Liver (tissue), 9 donors: Measurements from ENCODE around the gene MRPS14. TPM values are rescaled to one million over a fixed set of nuclear protein-coding genes. Genes with fewer than 3 reads are reported as not detected.

Source experiments
- DNase-seq: peaks from one replicate; pipeline ENCODE4 v3.0.0-alpha.2; 2017; ENCODE audit warnings: low spot score
- H3K27ac ChIP-seq, 2 donors: one replicate each; pipeline ENCODE4 v1.7.0; 2013; ENCODE audit warnings: inconsistent platforms in 2 of 2, low read length in 2 of 2, control low read depth in 1 of 2, low read depth in 1 of 2, mild to moderate bottlenecking in 1 of 2
- H3K27me3 ChIP-seq, 4 donors: one replicate each; pipeline versions ENCODE4 v1.6.1 to v1.7.0; 2013; ENCODE audit warnings: low read length in 3 of 4, inconsistent platforms in 1 of 4, mild to moderate bottlenecking in 1 of 4, moderate library complexity in 1 of 4; ENCODE audit not compliant: control insufficient read depth in 4 of 4, insufficient read depth in 4 of 4
- H3K36me3 ChIP-seq, 4 donors: one replicate each; pipeline versions ENCODE4 v1.6.1 to v1.7.0; 2013; ENCODE audit warnings: low read length in 3 of 4, mild to moderate bottlenecking in 3 of 4, low read depth in 1 of 4, moderate library complexity in 1 of 4; ENCODE audit not compliant: control insufficient read depth in 4 of 4, insufficient read depth in 3 of 4
- H3K4me1 ChIP-seq, 4 donors: one replicate each; pipeline versions ENCODE4 v1.6.1 to v1.7.0; 2013; ENCODE audit warnings: low read length in 3 of 4, mild to moderate bottlenecking in 3 of 4, moderate library complexity in 1 of 4; ENCODE audit not compliant: control insufficient read depth in 4 of 4, insufficient read depth in 4 of 4
- H3K4me3 ChIP-seq, 3 donors: one replicate each; pipeline versions ENCODE4 v1.6.1 to v1.7.0; 2013; ENCODE audit warnings: low read length in 3 of 3, control low read depth in 1 of 3, low read depth in 1 of 3, mild to moderate bottlenecking in 1 of 3
- H3K9ac ChIP-seq, 2 donors: one replicate each; pipeline ENCODE4 v1.7.0; 2013; ENCODE audit warnings: low read length in 2 of 2, mild to moderate bottlenecking in 2 of 2, moderate library complexity in 2 of 2, control low read depth in 1 of 2, low read depth in 1 of 2
- H3K9me3 ChIP-seq, 4 donors: one replicate each; pipeline versions ENCODE4 v1.6.1 to v1.7.0; 2013; ENCODE audit warnings: low read length in 3 of 4; ENCODE audit not compliant: control insufficient read depth in 4 of 4
- ATF3 ChIP-seq: IDR thresholded peaks from 2 replicates; pipeline ENCODE4 v1.6.1; 2016; ENCODE audit warnings: antibody characterized with exemption
- EGR1 ChIP-seq, 2 donors: IDR thresholded peaks; 2 replicates each; pipeline ENCODE4 v1.6.1; 2016 to 2018; ENCODE audit warnings: antibody characterized with exemption in 2 of 2, low read depth in 2 of 2
- FOXA1 ChIP-seq: IDR thresholded peaks from 2 replicates; pipeline ENCODE4 v1.6.1; 2016; ENCODE audit warnings: antibody characterized with exemption
- FOXA2 ChIP-seq: IDR thresholded peaks from 2 replicates; pipeline ENCODE4 v1.6.1; 2016; ENCODE audit warnings: antibody characterized with exemption
- GABPA ChIP-seq, 2 donors: IDR thresholded peaks in 1 of 2; conservative IDR thresholded peaks in 1 of 2; 2 replicates each; pipeline ENCODE4 v1.6.1; 2016; ENCODE audit warnings: antibody characterized with exemption in 2 of 2, mild to moderate bottlenecking in 1 of 2, moderate library complexity in 1 of 2
- HNF4A ChIP-seq, 2 donors: conservative IDR thresholded peaks; 2 replicates each; pipeline ENCODE4 v1.6.1; 2016; ENCODE audit warnings: antibody characterized with exemption in 2 of 2, mild to moderate bottlenecking in 2 of 2
- HNF4G ChIP-seq: IDR thresholded peaks from 2 replicates; pipeline ENCODE4 v1.6.1; 2016; ENCODE audit warnings: antibody characterized with exemption
- JUND ChIP-seq, 2 donors: IDR thresholded peaks; 2 replicates each; pipeline ENCODE4 v1.6.1; 2016; ENCODE audit warnings: antibody characterized with exemption in 2 of 2
- MAX ChIP-seq: IDR thresholded peaks from 2 replicates; pipeline ENCODE4 v1.6.1; 2016; ENCODE audit warnings: antibody characterized with exemption
- NR2F2 ChIP-seq: IDR thresholded peaks from 2 replicates; pipeline ENCODE4 v1.6.1; 2016; ENCODE audit warnings: antibody characterized with exemption
- RAD21 ChIP-seq, 2 donors: IDR thresholded peaks; 2 replicates each; pipeline ENCODE4 v1.6.1; 2016; ENCODE audit warnings: antibody characterized with exemption in 2 of 2, mild to moderate bottlenecking in 2 of 2
- RXRA ChIP-seq, 2 donors: IDR thresholded peaks; 2 replicates each; pipeline ENCODE4 v1.6.1; 2017 to 2018; ENCODE audit warnings: antibody characterized with exemption in 2 of 2, mild to moderate bottlenecking in 1 of 2
- SP1 ChIP-seq: IDR thresholded peaks from 2 replicates; pipeline ENCODE4 v1.6.1; 2018; ENCODE audit warnings: antibody characterized with exemption, mild to moderate bottlenecking
- TAF1 ChIP-seq: conservative IDR thresholded peaks from 2 replicates; pipeline ENCODE4 v1.6.1; 2016; ENCODE audit warnings: antibody characterized with exemption, mild to moderate bottlenecking
- YY1 ChIP-seq: IDR thresholded peaks from 2 replicates; pipeline ENCODE4 v1.6.1; 2016; ENCODE audit warnings: antibody characterized with exemption, mild to moderate bottlenecking
- WGBS: extraction: QIAGEN DNeasy Blood & Tissue Kit; methylation state at CpG from one replicate; pipeline ENCODE4 v1.1.7; 2013; 5-methylcytosine and 5-hydroxymethylcytosine counted together
- polyA plus RNA-seq, 2 donors: library from polyadenylated mRNA; stranded (reverse) in 1 of 2; unstranded in 1 of 2; fragments of 200-250 nt in 1 of 2; fragments of >200 nt in 1 of 2; fragmentation: Nextera tagmentation in 1 of 2; extraction: Ambion mirVana in 1 of 2; gene quantifications; one replicate each; pipeline versions ENCODE4 v1.2.1 to v1.2.3, GENCODE V29; 2013 to 2015
- total RNA-seq, 2 donors: library from RNA; depleted of rRNA; stranded (reverse); fragments of >200 nt; gene quantifications; one replicate each; pipeline ENCODE4 v1.2.3, GENCODE V29; 2014
- TF ChIP-seq, protein P1 (sequence below): fragments of 150-350 bp; IDR thresholded peaks from 2 replicates; pipeline ENCODE4 v1.5.1; 2017; ENCODE audit warnings: improper control_type of control experiment, low read depth, low read length; ENCODE audit not compliant: missing input control
- TF ChIP-seq, protein P2 (sequence below): IDR thresholded peaks from 2 replicates; pipeline ENCODE4 v1.6.1; 2016; ENCODE audit warnings: antibody characterized with exemption, mild to moderate bottlenecking
- TF ChIP-seq, protein P3 (sequence below): IDR thresholded peaks from 2 replicates; pipeline ENCODE4 v1.6.1; 2016; ENCODE audit warnings: antibody characterized with exemption
- donor health status: healthy.
- donor health status: healthy.
- donor health status: healthy.
- donor health status: healthy.
- donor health status: healthy.

MRPS14 gene
- total and polyA plus RNA-seq, 4 donors = 14.9 to 41.4 (median 22.4) TPM

DNA sequence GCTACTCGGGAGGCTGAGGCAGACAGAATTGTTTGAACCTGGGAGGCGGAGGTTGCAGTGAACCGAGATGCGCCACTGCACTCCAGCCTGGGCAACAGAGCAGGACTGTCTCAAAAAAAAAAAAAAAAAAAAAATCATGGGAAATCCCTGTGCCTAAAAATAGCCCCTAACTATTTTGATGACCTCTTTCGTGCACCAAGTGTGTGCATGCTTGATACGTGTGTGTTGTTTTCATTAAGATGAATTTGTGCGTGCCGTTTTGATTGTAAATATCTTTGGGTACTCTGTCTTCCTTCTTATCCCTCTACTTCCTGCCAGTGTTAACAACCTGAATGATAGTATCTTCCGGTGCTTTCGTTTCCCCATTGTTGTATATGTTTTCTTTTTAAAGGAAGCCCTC is 13.7 kb downstream of the MRPS14 start:
- WGBS = 81% methylated on average over 10 of the region's 10 CpGs
- H3K4me1 ChIP-seq = no peaks in the 10 kb centered on the region
- no peak overlapping the region for H3K4me3 ChIP-seq
- TF ChIP-seq TAF1 (no peak), ATF3 (no peak), EGR1 (IDR thresholded peaks at IDR 0.05; ENCODE audit: low read depth in 2 of 2) (no peak), GABPA (IDR thresholded peaks at IDR 0.05 in 1 of 2, conservative IDR thresholded peaks at IDR 0.05 in 1 of 2) (no peak), FOXA2 (no peak), FOXA1 (no peak), RAD21 (IDR thresholded peaks at IDR 0.05) (no peak), SP1 (no peak), YY1 (no peak), HNF4A (conservative IDR thresholded peaks at IDR 0.05) (no peak), HNF4G (no peak), JUND (IDR thresholded peaks at IDR 0.05) (no peak), MAX (no peak), NR2F2 (no peak), RXRA (IDR thresholded peaks at IDR 0.05) (no peak)
- TF ChIP-seq, protein P1, sequence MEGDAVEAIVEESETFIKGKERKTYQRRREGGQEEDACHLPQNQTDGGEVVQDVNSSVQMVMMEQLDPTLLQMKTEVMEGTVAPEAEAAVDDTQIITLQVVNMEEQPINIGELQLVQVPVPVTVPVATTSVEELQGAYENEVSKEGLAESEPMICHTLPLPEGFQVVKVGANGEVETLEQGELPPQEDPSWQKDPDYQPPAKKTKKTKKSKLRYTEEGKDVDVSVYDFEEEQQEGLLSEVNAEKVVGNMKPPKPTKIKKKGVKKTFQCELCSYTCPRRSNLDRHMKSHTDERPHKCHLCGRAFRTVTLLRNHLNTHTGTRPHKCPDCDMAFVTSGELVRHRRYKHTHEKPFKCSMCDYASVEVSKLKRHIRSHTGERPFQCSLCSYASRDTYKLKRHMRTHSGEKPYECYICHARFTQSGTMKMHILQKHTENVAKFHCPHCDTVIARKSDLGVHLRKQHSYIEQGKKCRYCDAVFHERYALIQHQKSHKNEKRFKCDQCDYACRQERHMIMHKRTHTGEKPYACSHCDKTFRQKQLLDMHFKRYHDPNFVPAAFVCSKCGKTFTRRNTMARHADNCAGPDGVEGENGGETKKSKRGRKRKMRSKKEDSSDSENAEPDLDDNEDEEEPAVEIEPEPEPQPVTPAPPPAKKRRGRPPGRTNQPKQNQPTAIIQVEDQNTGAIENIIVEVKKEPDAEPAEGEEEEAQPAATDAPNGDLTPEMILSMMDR = no peak
- TF ChIP-seq, protein P2, sequence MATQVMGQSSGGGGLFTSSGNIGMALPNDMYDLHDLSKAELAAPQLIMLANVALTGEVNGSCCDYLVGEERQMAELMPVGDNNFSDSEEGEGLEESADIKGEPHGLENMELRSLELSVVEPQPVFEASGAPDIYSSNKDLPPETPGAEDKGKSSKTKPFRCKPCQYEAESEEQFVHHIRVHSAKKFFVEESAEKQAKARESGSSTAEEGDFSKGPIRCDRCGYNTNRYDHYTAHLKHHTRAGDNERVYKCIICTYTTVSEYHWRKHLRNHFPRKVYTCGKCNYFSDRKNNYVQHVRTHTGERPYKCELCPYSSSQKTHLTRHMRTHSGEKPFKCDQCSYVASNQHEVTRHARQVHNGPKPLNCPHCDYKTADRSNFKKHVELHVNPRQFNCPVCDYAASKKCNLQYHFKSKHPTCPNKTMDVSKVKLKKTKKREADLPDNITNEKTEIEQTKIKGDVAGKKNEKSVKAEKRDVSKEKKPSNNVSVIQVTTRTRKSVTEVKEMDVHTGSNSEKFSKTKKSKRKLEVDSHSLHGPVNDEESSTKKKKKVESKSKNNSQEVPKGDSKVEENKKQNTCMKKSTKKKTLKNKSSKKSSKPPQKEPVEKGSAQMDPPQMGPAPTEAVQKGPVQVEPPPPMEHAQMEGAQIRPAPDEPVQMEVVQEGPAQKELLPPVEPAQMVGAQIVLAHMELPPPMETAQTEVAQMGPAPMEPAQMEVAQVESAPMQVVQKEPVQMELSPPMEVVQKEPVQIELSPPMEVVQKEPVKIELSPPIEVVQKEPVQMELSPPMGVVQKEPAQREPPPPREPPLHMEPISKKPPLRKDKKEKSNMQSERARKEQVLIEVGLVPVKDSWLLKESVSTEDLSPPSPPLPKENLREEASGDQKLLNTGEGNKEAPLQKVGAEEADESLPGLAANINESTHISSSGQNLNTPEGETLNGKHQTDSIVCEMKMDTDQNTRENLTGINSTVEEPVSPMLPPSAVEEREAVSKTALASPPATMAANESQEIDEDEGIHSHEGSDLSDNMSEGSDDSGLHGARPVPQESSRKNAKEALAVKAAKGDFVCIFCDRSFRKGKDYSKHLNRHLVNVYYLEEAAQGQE = no peak
- TF ChIP-seq, protein P3, sequence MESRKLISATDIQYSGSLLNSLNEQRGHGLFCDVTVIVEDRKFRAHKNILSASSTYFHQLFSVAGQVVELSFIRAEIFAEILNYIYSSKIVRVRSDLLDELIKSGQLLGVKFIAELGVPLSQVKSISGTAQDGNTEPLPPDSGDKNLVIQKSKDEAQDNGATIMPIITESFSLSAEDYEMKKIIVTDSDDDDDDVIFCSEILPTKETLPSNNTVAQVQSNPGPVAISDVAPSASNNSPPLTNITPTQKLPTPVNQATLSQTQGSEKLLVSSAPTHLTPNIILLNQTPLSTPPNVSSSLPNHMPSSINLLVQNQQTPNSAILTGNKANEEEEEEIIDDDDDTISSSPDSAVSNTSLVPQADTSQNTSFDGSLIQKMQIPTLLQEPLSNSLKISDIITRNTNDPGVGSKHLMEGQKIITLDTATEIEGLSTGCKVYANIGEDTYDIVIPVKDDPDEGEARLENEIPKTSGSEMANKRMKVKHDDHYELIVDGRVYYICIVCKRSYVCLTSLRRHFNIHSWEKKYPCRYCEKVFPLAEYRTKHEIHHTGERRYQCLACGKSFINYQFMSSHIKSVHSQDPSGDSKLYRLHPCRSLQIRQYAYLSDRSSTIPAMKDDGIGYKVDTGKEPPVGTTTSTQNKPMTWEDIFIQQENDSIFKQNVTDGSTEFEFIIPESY = no peak
- no peak overlapping the region for H3K27ac ChIP-seq
- no peak for DNase-seq
- peaks cover 7 to 82% (median 62%) of the 10 kb centered on the region in 4 donors for H3K36me3 ChIP-seq
- H3K9me3 ChIP-seq = no peaks in the 10 kb centered on the region
- no peaks in the 10 kb centered on the region for H3K27me3 ChIP-seq
- no peak overlapping the region for H3K9ac ChIP-seq
